ENCODE data around the gene METAP1.
"Not testable (repeated sequence)": the region's sequence is repeated elsewhere in the genome, so short reads cannot be mapped to it uniquely, and the experiment has no call there.

Gene METAP1

GRCh38 chr4:99102634-99103033 is 107.1 kb downstream of the METAP1 start:
- no peak for DNase-seq

GRCh38 chr4:99103166-99103565 is 107.6 kb downstream of the METAP1 start:
- no peak for DNase-seq

DNA sequence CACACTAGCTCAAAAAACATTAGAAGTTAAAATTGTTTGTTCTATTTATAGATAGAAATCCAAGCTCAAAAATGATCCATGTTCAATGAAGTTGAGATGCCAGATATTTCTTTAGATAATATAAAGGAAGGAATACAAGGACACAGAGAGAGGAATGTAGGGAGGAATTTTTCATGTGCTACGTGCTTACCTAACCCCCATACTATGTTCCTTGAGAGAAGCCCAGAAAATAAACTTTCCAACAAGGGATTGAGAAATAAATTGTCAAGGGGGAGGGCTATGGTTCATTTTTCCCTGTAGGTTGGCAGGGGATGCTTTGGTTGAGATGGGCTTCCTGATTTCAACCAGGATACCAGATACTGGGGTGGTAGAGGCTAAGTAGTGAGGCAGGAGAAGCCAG is 108.6 kb downstream of the METAP1 start:
- no peak for DNase-seq

DNA sequence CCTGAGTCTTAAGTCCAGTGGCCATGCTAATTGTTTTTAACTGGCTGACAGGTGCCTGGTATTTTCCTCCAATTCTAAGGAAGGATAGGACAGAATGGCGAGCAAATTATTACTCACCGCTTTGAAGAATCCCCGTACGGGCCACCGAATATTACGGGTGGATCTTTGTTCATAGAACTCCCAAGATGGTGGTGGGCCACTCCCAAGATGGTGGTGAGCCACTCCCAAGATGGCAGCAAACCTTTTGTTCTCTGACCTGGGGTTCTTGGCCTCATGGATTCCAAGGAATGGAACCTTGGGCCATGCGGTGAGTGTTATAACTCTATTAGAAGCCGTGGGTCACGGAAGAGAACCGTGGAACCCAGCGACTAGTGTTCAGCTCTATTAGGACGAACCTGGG is 113.8 kb downstream of the METAP1 start:
- not testable (repeated sequence) for DNase-seq

Measured in activated effector memory CD4-positive, alpha-beta T cell treated with Interleukin-2 at 50 U/mL for 16 hours (primary cell).